Liver (tissue), 9 donors: ENCODE data around the gene NEAT1. TPM values are rescaled to one million over a fixed set of nuclear protein-coding genes. Genes with fewer than 3 reads are reported as not detected.

Source experiments
- DNase-seq: peaks from one replicate; pipeline ENCODE4 v3.0.0-alpha.2; 2017; ENCODE audit warnings: low spot score
- H3K27ac ChIP-seq, 2 donors: one replicate each; pipeline ENCODE4 v1.7.0; 2013; ENCODE audit warnings: inconsistent platforms in 2 of 2, low read length in 2 of 2, control low read depth in 1 of 2, low read depth in 1 of 2, mild to moderate bottlenecking in 1 of 2
- H3K27me3 ChIP-seq, 4 donors: one replicate each; pipeline versions ENCODE4 v1.6.1 to v1.7.0; 2013; ENCODE audit warnings: low read length in 3 of 4, inconsistent platforms in 1 of 4, mild to moderate bottlenecking in 1 of 4, moderate library complexity in 1 of 4; ENCODE audit not compliant: control insufficient read depth in 4 of 4, insufficient read depth in 4 of 4
- H3K36me3 ChIP-seq, 4 donors: one replicate each; pipeline versions ENCODE4 v1.6.1 to v1.7.0; 2013; ENCODE audit warnings: low read length in 3 of 4, mild to moderate bottlenecking in 3 of 4, low read depth in 1 of 4, moderate library complexity in 1 of 4; ENCODE audit not compliant: control insufficient read depth in 4 of 4, insufficient read depth in 3 of 4
- H3K4me1 ChIP-seq, 4 donors: one replicate each; pipeline versions ENCODE4 v1.6.1 to v1.7.0; 2013; ENCODE audit warnings: low read length in 3 of 4, mild to moderate bottlenecking in 3 of 4, moderate library complexity in 1 of 4; ENCODE audit not compliant: control insufficient read depth in 4 of 4, insufficient read depth in 4 of 4
- H3K4me3 ChIP-seq, 3 donors: one replicate each; pipeline versions ENCODE4 v1.6.1 to v1.7.0; 2013; ENCODE audit warnings: low read length in 3 of 3, control low read depth in 1 of 3, low read depth in 1 of 3, mild to moderate bottlenecking in 1 of 3
- H3K9ac ChIP-seq, 2 donors: one replicate each; pipeline ENCODE4 v1.7.0; 2013; ENCODE audit warnings: low read length in 2 of 2, mild to moderate bottlenecking in 2 of 2, moderate library complexity in 2 of 2, control low read depth in 1 of 2, low read depth in 1 of 2
- H3K9me3 ChIP-seq, 4 donors: one replicate each; pipeline versions ENCODE4 v1.6.1 to v1.7.0; 2013; ENCODE audit warnings: low read length in 3 of 4; ENCODE audit not compliant: control insufficient read depth in 4 of 4
- CTCF ChIP-seq: fragments of 150-350 bp; IDR thresholded peaks from 2 replicates; pipeline ENCODE4 v1.5.1; 2017; ENCODE audit warnings: improper control_type of control experiment, low read depth, low read length; ENCODE audit not compliant: missing input control
- EGR1 ChIP-seq, 2 donors: IDR thresholded peaks; 2 replicates each; pipeline ENCODE4 v1.6.1; 2016 to 2018; ENCODE audit warnings: antibody characterized with exemption in 2 of 2, low read depth in 2 of 2
- FOXA1 ChIP-seq: IDR thresholded peaks from 2 replicates; pipeline ENCODE4 v1.6.1; 2016; ENCODE audit warnings: antibody characterized with exemption
- FOXA2 ChIP-seq: IDR thresholded peaks from 2 replicates; pipeline ENCODE4 v1.6.1; 2016; ENCODE audit warnings: antibody characterized with exemption
- GABPA ChIP-seq, 2 donors: IDR thresholded peaks in 1 of 2; conservative IDR thresholded peaks in 1 of 2; 2 replicates each; pipeline ENCODE4 v1.6.1; 2016; ENCODE audit warnings: antibody characterized with exemption in 2 of 2, mild to moderate bottlenecking in 1 of 2, moderate library complexity in 1 of 2
- HNF4A ChIP-seq, 2 donors: conservative IDR thresholded peaks; 2 replicates each; pipeline ENCODE4 v1.6.1; 2016; ENCODE audit warnings: antibody characterized with exemption in 2 of 2, mild to moderate bottlenecking in 2 of 2
- HNF4G ChIP-seq: IDR thresholded peaks from 2 replicates; pipeline ENCODE4 v1.6.1; 2016; ENCODE audit warnings: antibody characterized with exemption
- JUND ChIP-seq, 2 donors: IDR thresholded peaks; 2 replicates each; pipeline ENCODE4 v1.6.1; 2016; ENCODE audit warnings: antibody characterized with exemption in 2 of 2
- MAX ChIP-seq: IDR thresholded peaks from 2 replicates; pipeline ENCODE4 v1.6.1; 2016; ENCODE audit warnings: antibody characterized with exemption
- NR2F2 ChIP-seq: IDR thresholded peaks from 2 replicates; pipeline ENCODE4 v1.6.1; 2016; ENCODE audit warnings: antibody characterized with exemption
- RAD21 ChIP-seq, 2 donors: IDR thresholded peaks; 2 replicates each; pipeline ENCODE4 v1.6.1; 2016; ENCODE audit warnings: antibody characterized with exemption in 2 of 2, mild to moderate bottlenecking in 2 of 2
- RXRA ChIP-seq, 2 donors: IDR thresholded peaks; 2 replicates each; pipeline ENCODE4 v1.6.1; 2017 to 2018; ENCODE audit warnings: antibody characterized with exemption in 2 of 2, mild to moderate bottlenecking in 1 of 2
- SP1 ChIP-seq: IDR thresholded peaks from 2 replicates; pipeline ENCODE4 v1.6.1; 2018; ENCODE audit warnings: antibody characterized with exemption, mild to moderate bottlenecking
- TAF1 ChIP-seq: conservative IDR thresholded peaks from 2 replicates; pipeline ENCODE4 v1.6.1; 2016; ENCODE audit warnings: antibody characterized with exemption, mild to moderate bottlenecking
- YY1 ChIP-seq: IDR thresholded peaks from 2 replicates; pipeline ENCODE4 v1.6.1; 2016; ENCODE audit warnings: antibody characterized with exemption, mild to moderate bottlenecking
- ZBTB33 ChIP-seq: IDR thresholded peaks from 2 replicates; pipeline ENCODE4 v1.6.1; 2016; ENCODE audit warnings: antibody characterized with exemption
- WGBS: extraction: QIAGEN DNeasy Blood & Tissue Kit; methylation state at CpG from one replicate; pipeline ENCODE4 v1.1.7; 2013; 5-methylcytosine and 5-hydroxymethylcytosine counted together
- polyA plus RNA-seq, 2 donors: library from polyadenylated mRNA; stranded (reverse) in 1 of 2; unstranded in 1 of 2; fragments of 200-250 nt in 1 of 2; fragments of >200 nt in 1 of 2; fragmentation: Nextera tagmentation in 1 of 2; extraction: Ambion mirVana in 1 of 2; gene quantifications; one replicate each; pipeline versions ENCODE4 v1.2.1 to v1.2.3, GENCODE V29; 2013 to 2015
- total RNA-seq, 2 donors: library from RNA; depleted of rRNA; stranded (reverse); fragments of >200 nt; gene quantifications; one replicate each; pipeline ENCODE4 v1.2.3, GENCODE V29; 2014
- TF ChIP-seq, protein P1 (sequence below): IDR thresholded peaks from 2 replicates; pipeline ENCODE4 v1.6.1; 2016; ENCODE audit warnings: antibody characterized with exemption, mild to moderate bottlenecking
- TF ChIP-seq, protein P2 (sequence below): IDR thresholded peaks from 2 replicates; pipeline ENCODE4 v1.6.1; 2016; ENCODE audit warnings: antibody characterized with exemption
- donor health status: healthy.
- donor health status: healthy.
- donor health status: healthy.
- donor health status: healthy.
- donor health status: healthy.

NEAT1 gene
- total and polyA plus RNA-seq, 4 donors, result 29.6 to 1,968 (median 80.8) TPM

DNA sequence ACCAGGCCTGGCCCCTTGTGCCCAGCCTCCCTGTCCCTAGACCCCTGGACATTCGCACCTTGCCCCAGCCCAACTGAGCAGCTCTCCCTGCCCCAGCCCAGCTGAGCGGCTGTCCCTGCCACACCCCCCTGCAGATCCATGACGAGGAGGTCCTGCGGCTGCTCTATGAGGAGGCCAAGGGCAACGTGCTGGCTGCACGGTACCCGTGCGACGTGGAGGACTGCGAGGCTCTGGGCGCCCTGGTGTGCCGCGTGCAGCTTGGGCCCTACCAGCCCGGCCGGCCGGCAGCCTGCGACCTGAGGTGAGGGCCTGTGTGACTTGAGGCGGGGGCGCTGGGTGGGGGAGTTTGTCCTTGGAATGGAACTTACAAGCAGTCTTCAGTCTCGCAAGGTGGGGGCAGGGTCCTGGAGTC is 28.5 kb upstream of the NEAT1 start:
- Histone ChIP-seq H3K27ac (no peak overlapping the region), H3K9me3 (no peaks in the 10 kb centered on the region), H3K27me3 (no peaks in the 10 kb centered on the region), H3K9ac (no peak overlapping the region), H3K4me3 (no peak overlapping the region), H3K36me3 (peaks cover 0 to 23% (median 4%) of the 10 kb centered on the region in 4 donors), H3K4me1 (no peaks in the 10 kb centered on the region)
- 94% methylated on average over 20 of the region's 20 CpGs for WGBS
- TF ChIP-seq RXRA (IDR thresholded peaks at IDR 0.05), result no peak
- TF ChIP-seq, protein P1, sequence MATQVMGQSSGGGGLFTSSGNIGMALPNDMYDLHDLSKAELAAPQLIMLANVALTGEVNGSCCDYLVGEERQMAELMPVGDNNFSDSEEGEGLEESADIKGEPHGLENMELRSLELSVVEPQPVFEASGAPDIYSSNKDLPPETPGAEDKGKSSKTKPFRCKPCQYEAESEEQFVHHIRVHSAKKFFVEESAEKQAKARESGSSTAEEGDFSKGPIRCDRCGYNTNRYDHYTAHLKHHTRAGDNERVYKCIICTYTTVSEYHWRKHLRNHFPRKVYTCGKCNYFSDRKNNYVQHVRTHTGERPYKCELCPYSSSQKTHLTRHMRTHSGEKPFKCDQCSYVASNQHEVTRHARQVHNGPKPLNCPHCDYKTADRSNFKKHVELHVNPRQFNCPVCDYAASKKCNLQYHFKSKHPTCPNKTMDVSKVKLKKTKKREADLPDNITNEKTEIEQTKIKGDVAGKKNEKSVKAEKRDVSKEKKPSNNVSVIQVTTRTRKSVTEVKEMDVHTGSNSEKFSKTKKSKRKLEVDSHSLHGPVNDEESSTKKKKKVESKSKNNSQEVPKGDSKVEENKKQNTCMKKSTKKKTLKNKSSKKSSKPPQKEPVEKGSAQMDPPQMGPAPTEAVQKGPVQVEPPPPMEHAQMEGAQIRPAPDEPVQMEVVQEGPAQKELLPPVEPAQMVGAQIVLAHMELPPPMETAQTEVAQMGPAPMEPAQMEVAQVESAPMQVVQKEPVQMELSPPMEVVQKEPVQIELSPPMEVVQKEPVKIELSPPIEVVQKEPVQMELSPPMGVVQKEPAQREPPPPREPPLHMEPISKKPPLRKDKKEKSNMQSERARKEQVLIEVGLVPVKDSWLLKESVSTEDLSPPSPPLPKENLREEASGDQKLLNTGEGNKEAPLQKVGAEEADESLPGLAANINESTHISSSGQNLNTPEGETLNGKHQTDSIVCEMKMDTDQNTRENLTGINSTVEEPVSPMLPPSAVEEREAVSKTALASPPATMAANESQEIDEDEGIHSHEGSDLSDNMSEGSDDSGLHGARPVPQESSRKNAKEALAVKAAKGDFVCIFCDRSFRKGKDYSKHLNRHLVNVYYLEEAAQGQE, result no peak
- TF ChIP-seq CTCF, result no peak
- TF ChIP-seq MAX, result no peak
- no peak for DNase-seq

DNA sequence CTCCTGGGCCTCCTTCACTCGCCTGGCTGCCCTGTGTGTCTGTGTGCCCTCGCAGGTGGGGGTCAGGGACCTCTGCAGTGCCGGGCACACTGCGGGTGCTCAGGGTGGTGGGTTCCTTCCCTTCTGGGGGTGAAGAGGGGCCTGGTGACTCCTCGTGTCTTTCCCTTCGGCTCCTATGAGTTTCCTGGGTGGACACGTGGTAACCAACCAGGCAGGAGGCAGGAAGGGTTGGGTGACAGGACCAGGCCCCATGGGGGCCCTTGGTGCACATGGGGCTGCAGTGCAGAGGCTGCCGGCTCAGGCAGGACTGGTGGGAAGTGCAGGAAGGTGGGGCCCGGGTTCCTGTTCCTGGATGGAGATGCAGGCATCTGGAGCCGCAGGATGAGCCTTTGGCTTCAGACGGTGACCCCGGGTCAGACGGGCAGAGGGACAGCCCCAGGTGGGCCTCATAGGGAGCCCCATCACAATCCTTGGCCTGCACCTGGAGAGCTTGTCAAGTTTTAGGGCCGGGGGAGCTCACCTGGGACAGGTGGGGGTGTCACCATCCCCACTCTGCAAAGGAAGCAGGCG is 26.6 kb upstream of the NEAT1 start:
- no peak overlapping the region for H3K4me3 ChIP-seq
- H3K36me3 ChIP-seq, result peaks cover 0 to 36% (median 6%) of the 10 kb centered on the region in 4 donors
- H3K27me3 ChIP-seq, result no peaks in the 10 kb centered on the region
- no peak overlapping the region for H3K9ac ChIP-seq
- TF ChIP-seq MAX, result no peak
- no peak for TF ChIP-seq HNF4G
- no peak for TF ChIP-seq HNF4A (conservative IDR thresholded peaks at IDR 0.05)
- no peak for TF ChIP-seq JUND (IDR thresholded peaks at IDR 0.05)
- no peak for TF ChIP-seq FOXA2
- TF ChIP-seq, protein P2, sequence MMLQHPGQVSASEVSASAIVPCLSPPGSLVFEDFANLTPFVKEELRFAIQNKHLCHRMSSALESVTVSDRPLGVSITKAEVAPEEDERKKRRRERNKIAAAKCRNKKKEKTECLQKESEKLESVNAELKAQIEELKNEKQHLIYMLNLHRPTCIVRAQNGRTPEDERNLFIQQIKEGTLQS, result no peak
- TF ChIP-seq NR2F2, result no peak
- no peak for TF ChIP-seq ZBTB33
- no peak for TF ChIP-seq RAD21 (IDR thresholded peaks at IDR 0.05)
- TF ChIP-seq CTCF, result no peak
- TF ChIP-seq YY1, result no peak
- no peak for TF ChIP-seq EGR1 (IDR thresholded peaks at IDR 0.05; ENCODE audit: low read depth in 2 of 2)
- TF ChIP-seq GABPA (IDR thresholded peaks at IDR 0.05 in 1 of 2, conservative IDR thresholded peaks at IDR 0.05 in 1 of 2), result no peak
- TF ChIP-seq RXRA (IDR thresholded peaks at IDR 0.05), result no peak
- TF ChIP-seq, protein P1, result no peak
- TF ChIP-seq TAF1, result no peak
- TF ChIP-seq SP1, result no peak
- no peak for TF ChIP-seq FOXA1
- WGBS, result 93% methylated on average over 15 of the region's 15 CpGs
- H3K4me1 ChIP-seq, result no peaks in the 10 kb centered on the region
- no peaks in the 10 kb centered on the region for H3K9me3 ChIP-seq
- no peak for DNase-seq
- no peak overlapping the region for H3K27ac ChIP-seq
